Raji (cell line): Measurements from ENCODE around the gene ELP6.

ENCODE experiments used
- POLR2A ChIP-seq: IDR thresholded peaks from 2 replicates; pipeline ENCODE4 v1.6.1; 2011; ENCODE audit warnings: low read depth, low read length, control low read depth; ENCODE audit not compliant: insufficient read depth

ELP6 gene

DNA sequence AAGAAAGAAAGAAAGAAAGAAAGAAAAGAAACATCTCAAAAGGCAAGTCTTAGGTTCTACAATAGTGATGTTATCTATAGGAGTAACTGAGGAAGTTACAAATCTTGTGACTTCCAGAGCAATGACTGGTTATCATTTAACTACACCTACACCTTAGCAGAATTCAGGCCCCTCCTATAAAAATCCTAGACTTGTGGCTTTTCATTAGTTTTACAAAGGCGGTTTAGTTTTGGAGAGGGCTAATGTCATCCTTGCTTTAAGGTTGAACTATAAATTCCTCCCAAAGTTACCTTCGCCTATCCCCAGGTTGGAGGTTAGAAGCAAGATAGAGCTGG is 33.7 kb downstream of the ELP6 start:
- no peak for TF ChIP-seq POLR2A

- no peak for TF ChIP-seq POLR2A
These were observed 35.5 kb downstream of the ELP6 start for GRCh38 chr3:47478022-47478421.

- no peak for TF ChIP-seq POLR2A
These were observed 36.8 kb downstream of the ELP6 start for GRCh38 chr3:47476644-47477199.

DNA sequence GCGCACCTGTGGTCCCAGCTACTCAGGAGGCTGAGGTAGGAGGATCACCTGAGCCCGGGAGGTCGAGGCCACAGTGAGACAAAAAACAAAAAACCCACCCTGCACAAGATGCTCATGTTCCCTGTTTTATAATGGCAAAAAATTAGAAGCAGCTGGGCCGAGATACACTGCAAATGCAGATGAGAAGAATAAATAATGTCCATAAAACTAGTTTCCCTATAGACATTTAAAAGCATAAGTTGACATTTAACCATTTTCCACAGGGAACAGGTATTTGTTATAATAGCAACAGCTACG is 37.2 kb downstream of the ELP6 start:
- TF ChIP-seq POLR2A, result no peak

GRCh38 chr3:47475570-47476329 is 37.8 kb downstream of the ELP6 start, which contains the start of gene SCAP:
TSS of gene SCAP (minus strand) at chr3:47475941. CDS start at chr3:47442993, 32,948 bp downstream.
- TF ChIP-seq POLR2A, result peak; percentile 65

DNA sequence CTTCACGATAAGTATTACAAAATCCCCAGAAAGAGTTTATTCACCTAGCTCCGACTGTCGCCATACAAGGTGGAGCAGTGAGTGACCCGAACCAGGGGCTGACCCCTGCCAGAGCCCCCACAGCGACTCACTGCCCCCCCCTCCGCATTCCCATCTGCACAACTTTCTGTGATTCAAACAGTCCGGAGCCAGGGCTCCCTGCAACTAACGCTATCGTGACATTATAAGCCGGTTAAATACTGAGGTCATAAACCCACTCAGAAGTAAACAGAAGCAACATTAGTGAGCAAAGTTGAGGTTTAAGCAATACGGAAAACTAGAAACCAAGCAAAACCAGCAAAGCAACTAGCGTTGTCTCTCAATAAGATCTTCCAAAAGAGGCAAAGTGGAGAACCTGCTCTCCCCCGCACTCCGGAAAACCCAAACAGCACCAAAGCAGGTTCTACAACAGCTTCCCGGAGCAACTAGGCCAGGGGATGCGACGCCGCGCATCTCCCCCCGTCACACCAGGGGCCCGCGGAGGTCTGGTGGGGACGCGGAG is 38.4 kb downstream of the ELP6 start:
- TF ChIP-seq POLR2A, result no peak

DNA sequence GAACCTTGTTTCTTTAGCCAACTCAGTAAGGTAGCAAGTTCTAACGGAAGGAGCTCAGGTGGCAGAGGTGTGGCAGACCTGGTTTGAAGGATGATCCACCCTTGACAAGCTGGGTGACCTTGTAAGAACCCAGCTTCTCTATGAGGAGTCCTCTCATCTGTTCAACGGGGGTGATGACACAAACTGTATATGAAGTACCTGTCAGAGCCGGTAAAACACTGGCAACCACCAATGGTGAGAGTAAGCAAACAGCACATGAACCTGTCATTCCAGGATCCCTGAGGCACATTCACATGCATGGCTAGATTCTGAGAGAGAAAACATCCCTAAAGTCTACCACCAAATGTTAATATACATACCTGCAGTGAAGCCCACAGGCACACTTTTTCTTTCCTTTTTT is 40.1 kb downstream of the ELP6 start:
- TF ChIP-seq POLR2A, result no peak

- no peak for TF ChIP-seq POLR2A
These were observed 43.9 kb downstream of the ELP6 start for GRCh38 chr3:47469616-47470015.

GRCh38 chr3:47464588-47464987 is 48.9 kb downstream of the ELP6 start:
- no peak for TF ChIP-seq POLR2A

DNA sequence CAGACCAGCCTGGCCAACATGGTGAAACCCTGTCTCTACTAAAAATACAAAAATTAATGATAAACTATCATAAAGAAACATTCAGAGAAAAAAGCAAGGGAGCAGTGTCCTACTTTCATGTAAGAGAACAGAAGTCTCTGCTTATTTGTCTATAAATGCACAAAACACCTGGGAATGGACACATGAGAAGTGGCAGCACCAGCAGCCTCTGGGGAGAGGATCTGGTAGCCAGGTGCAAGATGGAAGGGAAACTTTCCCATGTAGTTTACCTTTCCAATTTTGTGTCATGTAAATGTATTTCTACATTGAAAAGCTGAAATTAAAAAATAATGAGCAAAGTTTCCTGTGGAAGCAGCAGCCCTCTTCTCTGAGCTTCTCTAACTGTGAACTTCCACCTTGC is 56.5 kb downstream of the ELP6 start:
- TF ChIP-seq POLR2A, result no peak

- TF ChIP-seq POLR2A, result no peak
These were observed 57.6 kb downstream of the ELP6 start for GRCh38 chr3:47455806-47456452.

GRCh38 chr3:47452453-47453215 is 60.9 kb downstream of the ELP6 start:
- TF ChIP-seq POLR2A, result no peak
